Fibroblast of skin of right biceps (primary cell): Measurements from ENCODE around the gene ADAMTSL1.

ENCODE experiments used
- DNase-seq: peaks from one replicate; pipeline ENCODE4 v3.0.0-alpha.2; 2013

ADAMTSL1 gene

DNA sequence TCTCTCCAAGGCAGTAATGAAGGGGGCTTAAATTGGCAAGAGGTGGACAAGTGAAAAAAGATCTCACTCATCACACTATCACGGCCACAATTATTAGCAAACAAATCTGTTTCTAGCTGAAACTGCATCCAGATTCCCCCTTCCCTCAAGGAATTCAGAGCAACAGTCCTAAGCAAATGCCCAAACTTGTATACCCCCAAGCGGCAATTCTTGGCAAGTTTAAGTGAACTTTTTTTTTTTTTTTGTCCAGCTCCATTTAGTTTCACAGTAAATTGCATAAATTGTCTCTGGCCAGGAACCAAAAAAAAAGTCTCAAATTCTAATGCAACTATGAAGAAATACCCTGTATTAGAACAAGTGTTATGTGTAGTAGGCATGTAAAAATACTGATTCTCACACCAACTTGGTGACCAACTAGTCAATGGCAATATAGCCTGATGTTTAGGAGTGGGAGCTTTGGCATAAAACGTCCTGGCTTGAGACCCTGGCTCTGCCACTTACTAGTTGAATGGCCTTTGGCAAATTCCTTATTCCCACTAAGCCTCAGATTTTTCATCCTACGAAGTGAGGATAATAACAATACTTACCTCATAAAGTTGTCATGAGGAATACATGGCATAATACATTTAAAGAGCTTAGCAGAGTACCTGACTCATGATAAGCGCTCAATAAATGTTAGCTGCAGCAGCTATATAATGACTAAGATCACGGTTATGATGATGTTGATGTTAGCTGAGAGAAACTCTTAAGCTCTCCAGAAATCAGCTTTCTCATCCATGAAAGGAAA lies 193.2 kb downstream of the ADAMTSL1 start:
- no peak for DNase-seq

DNA sequence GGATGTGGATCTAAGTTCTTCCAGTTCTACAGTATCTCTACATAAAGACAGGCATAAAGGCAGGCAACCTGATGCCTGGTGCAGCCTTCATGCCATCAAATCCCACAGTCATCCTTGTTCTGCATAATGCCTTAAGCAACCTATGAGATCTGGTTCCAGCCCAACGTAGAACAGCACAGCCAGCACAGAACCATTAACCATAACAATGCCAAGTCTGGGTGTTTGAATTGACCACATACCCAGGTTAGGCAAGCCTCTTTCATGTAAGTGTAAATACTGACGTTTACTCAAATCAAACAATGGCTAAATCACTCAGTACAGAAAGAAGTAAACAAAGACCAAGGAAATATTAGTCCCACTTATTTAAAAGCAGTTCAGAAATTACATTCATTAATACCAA lies 195.0 kb downstream of the ADAMTSL1 start:
- DNase-seq, result no peak

DNA sequence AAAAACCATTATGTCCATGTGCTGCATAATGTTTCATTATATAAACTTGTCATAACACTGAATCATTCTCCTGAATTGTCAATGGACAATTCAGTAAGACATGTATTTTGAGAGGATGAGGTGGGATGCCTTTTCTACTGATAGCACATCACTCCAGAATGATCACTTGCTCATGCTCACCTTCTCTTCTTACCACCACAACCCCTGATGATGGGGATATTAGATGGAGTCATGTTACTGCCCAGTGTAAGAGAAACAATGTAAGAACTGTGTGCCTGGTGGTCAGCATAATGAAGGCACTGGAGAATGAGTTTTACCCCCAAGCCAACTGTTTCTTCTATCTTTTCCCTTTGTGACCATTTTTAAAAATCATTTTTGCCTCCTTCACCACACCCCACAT lies 198.8 kb downstream of the ADAMTSL1 start:
- DNase-seq, result no peak

DNA sequence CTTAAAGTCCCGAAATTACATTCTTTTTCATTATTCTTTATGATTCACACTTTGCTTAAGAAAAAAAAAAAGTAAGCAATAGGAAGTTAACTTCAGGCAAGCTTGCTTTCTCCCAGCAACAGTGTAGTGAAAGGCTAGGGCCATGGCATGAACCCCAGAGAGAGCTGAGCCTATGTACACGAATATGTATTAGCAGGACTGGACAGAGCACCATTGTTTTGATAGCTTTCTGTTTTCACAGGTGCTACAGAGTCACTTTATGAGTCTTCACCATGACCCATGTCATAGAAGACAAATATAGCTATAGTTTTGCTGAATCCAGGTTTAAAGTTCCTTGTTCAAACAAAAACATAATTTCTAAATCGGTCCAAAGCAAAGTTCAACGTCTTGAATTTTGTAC lies 199.2 kb downstream of the ADAMTSL1 start:
- no peak for DNase-seq

DNA sequence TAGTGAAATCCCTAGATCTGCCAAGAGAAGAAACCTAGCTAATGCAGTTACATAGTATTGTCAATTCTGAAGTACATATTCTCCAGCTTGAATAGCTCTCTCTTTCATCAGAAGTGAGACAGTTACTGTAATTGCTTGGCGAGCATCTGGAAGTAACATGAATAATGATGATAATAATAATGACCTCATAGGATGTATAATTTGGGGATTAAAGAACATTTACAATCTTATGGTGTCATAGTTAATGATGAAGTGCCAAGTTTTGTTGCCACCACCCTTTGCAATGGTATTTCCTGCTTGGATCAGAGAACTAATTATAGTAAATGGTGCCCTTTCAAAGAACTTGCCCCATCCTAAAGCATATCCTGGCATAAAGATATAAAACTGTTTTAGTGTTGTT lies 201.4 kb downstream of the ADAMTSL1 start:
- DNase-seq, result peak; percentile 34

DNA sequence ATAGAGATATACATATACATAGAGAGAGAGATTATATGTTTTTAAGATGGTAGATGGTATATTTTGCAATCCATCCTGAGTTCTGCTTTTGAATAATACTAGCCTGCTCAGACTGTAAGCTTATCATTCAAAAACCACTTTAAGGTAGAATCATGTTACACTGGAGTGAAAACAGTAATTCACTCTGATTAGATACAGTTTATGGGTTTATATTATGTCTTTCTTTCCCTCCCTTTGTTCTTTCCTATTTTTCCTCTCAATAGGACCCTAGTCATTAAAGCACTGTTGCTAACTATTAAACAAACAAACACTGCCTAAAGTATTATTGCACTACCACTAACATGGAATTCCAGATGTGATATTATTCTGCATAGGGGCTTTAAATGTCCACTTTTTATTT lies 202.0 kb downstream of the ADAMTSL1 start:
- no peak for DNase-seq

DNA sequence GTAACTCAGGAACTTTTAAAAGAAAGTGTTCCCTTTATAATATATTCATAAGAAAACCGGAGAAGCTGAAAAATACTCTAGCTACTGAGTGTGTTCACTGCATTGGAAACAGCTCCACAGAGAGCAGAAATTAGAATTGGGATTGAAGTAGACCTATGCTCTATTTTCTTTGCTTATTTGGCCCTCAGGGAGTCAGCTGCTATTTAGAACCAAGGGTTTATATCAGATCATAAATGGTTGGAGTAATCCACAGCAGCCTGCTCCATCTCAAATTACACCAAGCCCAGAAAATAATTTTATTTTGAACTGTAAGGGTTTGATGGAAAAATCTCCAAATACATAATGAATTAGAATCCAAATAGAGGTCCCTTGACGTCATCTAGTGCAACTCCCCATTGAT lies 202.6 kb downstream of the ADAMTSL1 start:
- DNase-seq, result no peak

DNA sequence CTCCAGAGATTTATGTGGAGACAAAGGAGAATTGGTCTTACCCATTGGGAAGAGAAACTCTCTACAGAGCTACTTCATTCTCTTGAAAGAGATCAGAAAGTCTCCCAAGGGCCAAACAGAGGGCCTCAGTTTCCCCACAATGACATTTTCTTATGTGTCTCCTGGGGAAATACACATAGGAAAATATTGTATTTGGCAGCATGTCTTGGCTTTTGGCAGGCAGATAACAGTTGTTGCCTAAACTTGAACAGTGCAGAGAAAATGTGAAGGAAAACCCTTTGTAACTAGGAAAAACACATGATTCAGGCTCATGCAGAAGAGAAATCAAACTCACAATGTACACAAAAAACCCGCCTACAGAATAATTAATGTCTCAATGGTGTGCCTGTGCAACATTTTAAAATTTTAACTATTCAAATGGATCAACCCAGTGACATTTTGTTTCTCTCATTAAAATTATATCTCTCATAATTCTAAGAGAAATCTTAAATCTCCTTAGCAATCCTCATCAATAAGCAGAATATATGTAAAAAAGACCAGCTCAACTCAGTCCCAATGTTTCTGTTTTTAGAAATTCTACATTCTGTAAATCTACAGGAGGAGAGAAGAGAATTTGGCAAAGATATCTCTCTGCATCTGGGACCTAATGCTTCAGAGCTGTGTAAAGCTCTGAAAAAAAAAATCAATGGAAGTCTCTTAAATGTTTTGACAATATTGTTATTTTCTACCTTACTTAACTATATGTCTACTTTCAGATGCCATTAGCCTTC lies 205.1 kb downstream of the ADAMTSL1 start:
- DNase-seq, result no peak

DNA sequence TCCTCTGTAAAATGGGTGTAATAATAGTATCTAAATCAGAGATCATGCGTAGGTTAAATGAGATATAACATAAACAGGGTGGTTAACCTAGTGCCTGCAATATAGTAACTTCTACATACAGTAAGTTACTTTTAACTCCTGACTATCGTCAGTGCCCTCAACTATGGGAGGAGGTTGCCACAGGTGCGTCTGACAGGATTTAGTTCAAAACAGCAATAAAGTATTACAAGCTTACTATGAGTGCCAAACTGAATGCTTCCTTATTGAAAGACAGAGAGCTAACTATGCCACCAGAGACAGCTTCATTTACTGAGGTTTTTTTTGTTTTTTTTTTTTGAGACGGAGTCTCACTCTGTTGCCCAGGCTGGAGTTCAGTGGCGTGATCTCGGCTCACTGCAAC lies 209.0 kb downstream of the ADAMTSL1 start:
- DNase-seq, result no peak

DNA sequence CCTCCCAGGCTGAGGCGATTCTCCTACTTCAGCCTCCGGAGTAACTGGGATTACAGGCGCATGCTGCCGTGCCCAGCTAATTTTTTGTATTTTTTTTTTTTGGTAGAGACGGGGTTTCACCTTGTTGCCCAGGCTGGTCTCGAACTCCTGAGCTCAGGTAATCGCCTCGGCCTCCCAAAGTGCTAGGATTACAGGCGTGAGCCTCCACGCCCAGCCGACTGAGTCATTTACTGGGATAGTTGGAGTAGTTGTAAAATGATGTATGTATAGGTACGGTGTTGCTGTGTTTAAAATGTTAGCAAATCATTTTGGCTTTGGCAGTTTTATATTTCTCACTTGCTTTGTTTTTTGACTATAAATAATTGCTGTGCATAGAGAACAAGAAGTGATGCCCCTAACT lies 209.4 kb downstream of the ADAMTSL1 start:
- DNase-seq, result no peak

DNA sequence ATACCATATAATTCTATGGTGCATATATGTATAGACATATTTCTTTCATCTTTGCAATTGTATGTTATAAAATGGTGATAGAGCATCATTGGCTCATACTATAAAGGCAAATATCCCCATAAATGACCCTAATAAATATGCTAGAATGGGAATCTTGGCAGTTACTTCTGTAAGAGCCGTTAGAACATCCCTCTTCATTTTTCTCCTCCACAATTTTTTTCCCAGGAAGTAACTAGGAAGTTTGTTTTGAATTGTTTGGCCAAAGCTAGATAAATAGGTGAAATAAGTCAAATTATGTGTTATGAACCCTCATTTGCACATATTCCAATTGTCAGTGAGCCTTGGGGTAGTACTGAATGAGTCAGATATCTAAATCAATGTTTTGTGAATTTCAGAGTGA lies 209.9 kb downstream of the ADAMTSL1 start:
- DNase-seq, result no peak

DNA sequence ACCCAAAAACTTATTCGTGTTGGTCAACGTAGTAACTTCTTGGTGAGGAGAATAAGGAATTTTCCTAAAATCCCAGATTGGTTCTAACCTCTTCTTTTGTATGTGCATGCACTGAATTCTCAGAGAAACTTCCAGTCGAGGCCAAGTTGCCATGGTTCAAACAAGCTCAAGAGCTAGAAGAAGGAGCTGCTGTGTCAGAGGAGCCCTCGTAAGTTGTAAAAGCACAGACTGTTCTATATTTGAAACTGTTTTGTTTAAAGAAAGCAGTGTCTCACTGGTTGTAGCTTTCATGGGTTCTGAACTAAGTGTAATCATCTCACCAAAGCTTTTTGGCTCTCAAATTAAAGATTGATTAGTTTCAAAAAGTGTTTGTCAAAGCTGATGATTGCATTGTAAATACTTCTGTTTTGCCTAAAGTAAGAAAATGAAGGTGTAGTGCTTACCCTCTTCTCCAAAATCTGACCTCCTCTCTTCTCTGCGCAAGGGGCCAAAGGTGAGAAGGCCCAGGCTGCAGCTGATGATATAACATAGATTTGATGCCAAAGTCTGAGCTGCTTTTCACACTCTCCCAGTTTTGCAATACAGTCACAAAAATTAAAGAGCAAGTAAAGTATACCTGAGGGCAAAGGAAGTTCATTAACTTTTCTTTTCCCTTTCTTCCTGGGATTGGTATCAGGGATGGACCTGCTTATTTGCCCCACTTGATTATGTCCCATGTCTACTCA lies 210.8 kb downstream of the ADAMTSL1 start:
- no peak for DNase-seq

DNA sequence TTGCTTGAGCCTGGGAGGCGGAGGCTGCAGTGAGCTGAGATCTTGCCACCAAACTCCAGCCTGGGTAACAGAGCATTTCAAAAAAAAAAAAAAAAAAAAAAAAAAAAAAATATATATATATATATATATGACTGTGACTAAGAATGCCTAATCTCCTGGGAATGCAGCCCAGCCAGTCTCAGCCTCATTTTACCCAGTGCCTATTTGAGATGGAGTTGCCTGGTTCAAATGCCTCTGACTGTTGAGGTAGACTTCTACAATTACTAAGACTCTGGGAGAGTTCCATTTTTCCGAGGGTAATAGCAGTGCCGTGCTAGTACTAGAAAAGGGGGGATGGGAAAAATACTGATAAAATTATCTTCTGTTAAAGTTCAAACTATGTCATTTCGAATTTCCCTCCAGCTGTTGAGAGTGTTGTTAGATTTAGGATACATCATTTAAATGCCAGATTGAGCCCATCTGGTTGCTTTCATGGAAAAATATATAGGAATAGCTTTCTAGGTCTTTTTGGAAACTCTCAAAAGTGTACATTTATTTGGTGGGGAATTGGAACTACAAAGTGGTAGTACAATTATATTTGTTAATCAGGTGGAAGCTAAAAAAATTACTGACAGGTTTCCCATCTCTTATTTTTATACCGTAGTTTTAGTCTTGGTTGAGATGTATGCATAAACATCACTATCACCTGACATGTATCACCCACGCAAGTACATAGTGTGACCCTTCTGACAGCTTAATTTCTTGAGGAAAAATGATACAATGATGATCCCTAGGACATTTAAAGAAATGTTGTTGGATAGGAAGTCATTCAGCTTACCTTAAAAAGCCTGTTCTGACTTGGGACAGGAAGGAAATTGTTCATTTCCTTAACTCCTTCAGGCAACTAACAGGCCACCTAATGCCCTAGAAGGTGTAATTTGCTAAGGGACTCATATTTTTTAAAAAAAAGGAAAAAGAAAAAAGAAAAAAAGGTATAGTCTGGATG lies 214.9 kb downstream of the ADAMTSL1 start:
- DNase-seq, result peak; percentile 76

DNA sequence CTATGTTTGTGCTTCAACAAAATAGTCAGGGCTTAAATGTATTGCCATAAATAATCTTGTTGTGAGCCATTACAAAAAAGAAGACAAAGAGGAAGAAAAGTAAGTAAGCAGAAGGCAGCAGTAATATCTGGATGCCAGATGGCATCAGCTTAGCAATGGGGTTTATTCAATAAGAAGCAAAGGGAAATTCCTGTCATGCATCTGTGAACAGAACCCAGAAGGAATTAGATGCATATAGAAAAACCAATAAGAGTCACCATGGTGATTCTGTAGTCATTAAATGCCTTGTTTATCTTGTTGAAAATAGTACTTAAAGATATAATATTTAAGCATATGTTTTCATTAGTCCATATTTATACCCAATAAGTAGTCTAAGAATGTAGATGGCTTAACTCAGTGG lies 216.0 kb downstream of the ADAMTSL1 start:
- peak; percentile 40 for DNase-seq

DNA sequence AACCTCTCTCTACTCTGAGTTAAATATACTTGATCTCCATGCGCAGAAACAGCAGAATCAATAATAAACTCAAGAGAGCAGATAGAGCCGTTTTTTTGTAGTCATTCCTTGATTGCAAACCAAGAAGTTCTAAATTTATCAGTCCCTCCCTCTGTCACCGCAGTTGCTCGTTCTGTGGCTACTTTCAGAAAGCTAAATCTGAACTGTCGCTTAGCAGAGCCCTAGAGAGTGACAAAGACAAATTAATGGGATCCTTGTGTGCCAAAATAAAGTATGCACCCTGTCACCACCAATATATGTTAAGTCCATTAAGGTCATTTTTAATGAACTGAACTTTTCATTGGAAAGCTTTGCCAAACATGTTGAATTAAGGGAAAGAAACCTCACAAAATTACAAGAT lies 218.3 kb downstream of the ADAMTSL1 start:
- no peak for DNase-seq

DNA sequence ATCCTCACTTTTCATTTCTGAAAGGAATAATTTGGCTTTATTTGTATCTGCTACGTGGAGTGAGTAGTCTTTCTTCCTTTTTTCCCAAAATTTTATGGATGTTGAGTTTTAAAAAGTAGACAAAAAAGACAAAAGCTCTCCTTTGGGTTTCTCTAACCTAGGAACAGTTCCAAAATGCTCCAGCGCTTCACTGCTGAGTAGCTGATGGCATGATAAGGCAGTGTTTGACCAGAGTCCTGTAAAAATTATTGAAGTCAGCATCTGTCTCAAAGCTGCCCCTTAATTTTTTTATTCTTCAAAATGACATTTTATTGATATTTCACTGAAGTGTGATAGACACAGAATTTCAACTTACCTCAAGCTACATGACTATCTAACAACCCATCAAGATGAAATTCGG lies 219.0 kb downstream of the ADAMTSL1 start:
- DNase-seq, result no peak

DNA sequence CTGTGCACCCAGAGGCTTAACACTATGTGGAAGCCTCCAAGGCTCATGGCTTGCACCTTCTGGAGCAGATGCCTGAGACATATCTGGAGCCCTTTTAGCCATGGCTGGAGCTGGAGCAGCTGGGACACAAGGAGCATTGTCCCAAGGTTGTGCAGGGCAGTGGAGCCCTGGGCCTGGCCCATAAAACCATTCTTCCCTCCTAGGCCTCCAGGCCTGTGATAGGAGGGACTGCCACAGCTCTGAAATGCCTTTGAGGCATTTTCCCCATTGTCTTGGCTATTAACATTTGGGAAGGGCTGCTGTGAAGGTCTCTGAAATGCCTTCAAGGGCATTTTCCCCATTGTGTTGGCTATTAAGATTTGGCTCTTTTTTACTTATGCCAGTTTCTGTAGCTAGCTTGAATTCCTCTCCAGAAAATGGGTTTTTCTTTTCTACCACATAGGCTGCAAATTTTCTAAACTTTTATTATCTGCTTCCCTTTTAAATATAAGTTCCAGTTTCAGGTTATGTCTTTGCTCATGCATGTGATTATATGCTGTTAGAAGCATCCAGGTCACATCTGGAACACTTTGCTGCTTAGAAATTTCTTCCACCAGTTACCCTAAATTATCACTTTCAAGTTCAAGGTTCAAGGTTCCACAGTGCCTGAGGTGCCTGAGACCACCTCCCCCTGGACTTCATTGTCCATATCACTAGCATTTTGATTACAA lies 221.2 kb downstream of the ADAMTSL1 start:
- no peak for DNase-seq

DNA sequence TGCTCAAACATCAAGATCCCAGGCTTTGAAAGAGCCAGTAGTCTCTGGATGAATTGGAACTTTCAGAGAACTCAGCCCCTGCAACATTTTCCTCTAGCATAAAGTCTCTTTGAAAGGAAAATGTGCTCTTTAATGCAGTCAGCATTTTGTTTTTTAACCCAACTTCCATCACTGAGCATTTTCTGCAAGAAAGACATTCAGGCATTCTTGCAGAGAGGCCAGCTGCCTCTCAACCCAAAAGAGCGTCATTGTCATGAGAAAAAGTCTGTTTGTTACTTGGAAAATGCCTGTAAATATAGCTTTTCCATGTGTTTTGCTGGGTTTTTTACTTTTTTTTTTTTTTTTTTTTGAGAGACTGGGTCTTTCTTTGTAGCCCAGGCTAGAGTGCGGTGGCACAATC lies 225.0 kb downstream of the ADAMTSL1 start:
- no peak for DNase-seq

DNA sequence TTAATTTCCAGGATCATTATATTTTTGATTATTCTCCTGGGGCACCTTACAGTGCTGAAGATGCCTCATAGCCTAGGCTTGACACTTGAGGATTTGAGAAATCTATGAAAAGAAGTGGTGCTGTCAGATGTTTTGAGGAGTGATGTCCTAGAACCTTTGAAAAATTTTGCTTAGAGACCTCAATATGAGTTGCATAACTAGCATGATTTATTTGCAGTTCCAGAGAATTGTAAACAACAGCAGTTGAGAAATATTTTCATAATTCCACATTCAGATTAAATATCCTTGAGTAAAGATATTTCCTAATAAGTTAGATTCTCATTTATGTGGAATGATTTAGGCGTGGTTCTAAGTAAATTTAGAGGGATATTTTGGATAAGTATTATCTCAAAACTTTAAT lies 225.8 kb downstream of the ADAMTSL1 start:
- no peak for DNase-seq

DNA sequence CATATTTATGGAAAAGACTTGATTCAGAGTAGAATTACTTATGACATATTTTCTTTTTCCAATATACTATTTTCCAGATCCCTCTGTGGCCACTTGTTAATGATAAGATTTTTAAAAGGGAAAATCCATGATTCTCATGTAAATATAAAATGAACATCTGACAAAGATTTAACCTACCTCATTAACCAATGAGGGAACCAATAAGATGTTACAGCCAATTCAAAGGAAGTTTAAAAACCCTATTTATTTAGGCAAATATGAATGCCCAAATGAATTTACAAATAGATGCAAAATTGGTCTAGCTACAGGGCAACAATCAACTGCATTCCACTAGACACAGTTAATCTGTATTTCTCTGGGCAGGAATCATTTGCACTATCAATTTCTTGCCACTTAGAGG lies 226.8 kb downstream of the ADAMTSL1 start:
- DNase-seq, result no peak

DNA sequence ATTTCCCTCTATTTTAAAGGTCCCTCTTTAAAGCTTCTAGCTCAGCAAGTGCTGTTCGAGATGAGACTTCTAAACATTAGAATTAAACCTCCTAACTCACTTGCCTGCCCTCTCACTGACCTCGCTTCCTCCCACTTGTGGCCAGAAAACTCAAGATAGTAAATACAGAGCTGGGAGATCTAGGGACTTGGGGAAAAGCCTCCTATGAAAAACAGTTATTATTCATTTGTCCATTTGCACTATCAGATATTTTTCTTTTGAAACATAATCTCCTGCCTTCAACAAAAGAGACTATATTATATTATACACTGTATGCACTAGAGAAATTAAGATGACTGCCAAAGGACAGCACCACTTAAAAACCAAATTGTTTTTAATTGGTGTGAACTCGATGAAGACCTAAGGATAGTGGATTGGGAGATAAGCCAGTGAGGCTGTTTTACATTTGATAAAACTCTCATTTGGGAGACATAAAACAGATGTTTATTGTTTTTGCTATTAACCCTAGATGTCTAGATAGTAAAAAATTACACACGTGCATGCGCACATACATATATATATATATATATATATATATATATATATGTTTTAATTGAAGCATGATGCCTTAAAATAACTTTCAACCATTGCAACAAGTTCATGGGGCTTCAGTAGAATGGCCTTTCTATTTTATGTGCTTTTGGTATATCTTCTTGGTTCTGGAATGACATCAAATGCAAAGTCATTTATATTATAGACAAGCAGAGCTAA lies 229.4 kb downstream of the ADAMTSL1 start:
- DNase-seq, result no peak
